SK-N-SH treated with all-trans-retinoic acid at 6 μM for 48 hours (cell line): ENCODE measurements around the gene CHSY3.

Source experiments
- ARNTL ChIP-seq: fragments of 450-650 bp; formaldehyde crosslinking; IDR thresholded peaks from 2 replicates; pipeline ENCODE4 v1.5.0; 2020; ENCODE audit warnings: low read depth, mild to moderate bottlenecking, moderate library complexity, borderline replicate concordance
- BACH2 ChIP-seq: fragments of 250-450 bp; sonication (Bioruptor Pico); IDR thresholded peaks from 2 replicates; pipeline ENCODE4 v1.9.0; 2021; ENCODE audit warnings: mild to moderate bottlenecking, borderline replicate concordance
- CSDC2 ChIP-seq: fragments of 250-450 bp; sonication (Bioruptor Pico); IDR thresholded peaks from 2 replicates; pipeline ENCODE4 v1.5.0; 2020; ENCODE audit warnings: mild to moderate bottlenecking, moderate library complexity
- PPARA ChIP-seq: fragments of 250-450 bp; sonication (Bioruptor Pico); IDR thresholded peaks from 2 replicates; pipeline ENCODE4 v1.5.0; 2020; ENCODE audit warnings: mild to moderate bottlenecking, borderline replicate concordance
- ZC3H10 ChIP-seq: fragments of 250-450 bp; sonication (Bioruptor Pico); IDR thresholded peaks from 2 replicates; pipeline ENCODE4 v1.5.1; 2021; ENCODE audit warnings: mild to moderate bottlenecking, moderate library complexity
- TF ChIP-seq, protein P1 (sequence below): fragments of 250-450 bp; sonication (Bioruptor Pico); IDR thresholded peaks from 2 replicates; pipeline ENCODE4 v1.5.0; 2020; ENCODE audit warnings: mild to moderate bottlenecking, moderate library complexity
- TF ChIP-seq, protein P2 (sequence below): fragments of 250-450 bp; sonication (Bioruptor Pico); IDR thresholded peaks from 2 replicates; pipeline ENCODE4 v1.8.0; 2020; ENCODE audit warnings: mild to moderate bottlenecking, moderate library complexity, borderline replicate concordance
- TF ChIP-seq, protein P3 (sequence below): fragments of 250-450 bp; sonication (Bioruptor Pico); IDR thresholded peaks from 2 replicates; pipeline ENCODE4 v1.8.0; 2021; ENCODE audit warnings: low read depth, mild to moderate bottlenecking, moderate library complexity, borderline replicate concordance

DNA sequence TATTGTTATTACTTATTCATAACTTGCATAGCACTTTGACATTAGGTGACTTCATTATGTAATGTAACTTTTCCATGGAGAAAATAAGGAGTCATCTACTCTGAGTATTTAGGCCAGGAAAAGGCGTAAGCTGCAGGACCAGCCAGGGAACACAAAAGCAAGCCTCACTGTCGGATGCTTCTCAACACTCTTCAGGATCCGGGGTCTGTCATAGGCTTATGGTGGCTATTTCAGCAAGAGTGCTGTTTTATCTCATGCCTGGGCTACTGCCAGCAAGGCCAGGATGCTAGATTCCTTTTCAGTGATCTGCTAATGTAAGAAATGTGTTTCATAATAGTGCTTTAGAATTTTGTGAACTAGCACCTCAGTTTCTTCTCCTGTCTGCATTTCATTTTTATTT lies 162.4 kb downstream of the CHSY3 start:
- TF ChIP-seq CSDC2 (CRISPR knock-in tag) (no peak), ZC3H10 (CRISPR knock-in tag) (no peak), BACH2 (CRISPR knock-in tag) (no peak), PPARA (CRISPR knock-in tag) (no peak), ARNTL (CRISPR knock-in tag) (no peak)
- TF ChIP-seq, protein P1, sequence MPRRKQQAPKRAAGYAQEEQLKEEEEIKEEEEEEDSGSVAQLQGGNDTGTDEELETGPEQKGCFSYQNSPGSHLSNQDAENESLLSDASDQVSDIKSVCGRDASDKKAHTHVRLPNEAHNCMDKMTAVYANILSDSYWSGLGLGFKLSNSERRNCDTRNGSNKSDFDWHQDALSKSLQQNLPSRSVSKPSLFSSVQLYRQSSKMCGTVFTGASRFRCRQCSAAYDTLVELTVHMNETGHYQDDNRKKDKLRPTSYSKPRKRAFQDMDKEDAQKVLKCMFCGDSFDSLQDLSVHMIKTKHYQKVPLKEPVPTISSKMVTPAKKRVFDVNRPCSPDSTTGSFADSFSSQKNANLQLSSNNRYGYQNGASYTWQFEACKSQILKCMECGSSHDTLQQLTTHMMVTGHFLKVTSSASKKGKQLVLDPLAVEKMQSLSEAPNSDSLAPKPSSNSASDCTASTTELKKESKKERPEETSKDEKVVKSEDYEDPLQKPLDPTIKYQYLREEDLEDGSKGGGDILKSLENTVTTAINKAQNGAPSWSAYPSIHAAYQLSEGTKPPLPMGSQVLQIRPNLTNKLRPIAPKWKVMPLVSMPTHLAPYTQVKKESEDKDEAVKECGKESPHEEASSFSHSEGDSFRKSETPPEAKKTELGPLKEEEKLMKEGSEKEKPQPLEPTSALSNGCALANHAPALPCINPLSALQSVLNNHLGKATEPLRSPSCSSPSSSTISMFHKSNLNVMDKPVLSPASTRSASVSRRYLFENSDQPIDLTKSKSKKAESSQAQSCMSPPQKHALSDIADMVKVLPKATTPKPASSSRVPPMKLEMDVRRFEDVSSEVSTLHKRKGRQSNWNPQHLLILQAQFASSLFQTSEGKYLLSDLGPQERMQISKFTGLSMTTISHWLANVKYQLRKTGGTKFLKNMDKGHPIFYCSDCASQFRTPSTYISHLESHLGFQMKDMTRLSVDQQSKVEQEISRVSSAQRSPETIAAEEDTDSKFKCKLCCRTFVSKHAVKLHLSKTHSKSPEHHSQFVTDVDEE (CRISPR knock-in tag) = no peak
- TF ChIP-seq, protein P2, sequence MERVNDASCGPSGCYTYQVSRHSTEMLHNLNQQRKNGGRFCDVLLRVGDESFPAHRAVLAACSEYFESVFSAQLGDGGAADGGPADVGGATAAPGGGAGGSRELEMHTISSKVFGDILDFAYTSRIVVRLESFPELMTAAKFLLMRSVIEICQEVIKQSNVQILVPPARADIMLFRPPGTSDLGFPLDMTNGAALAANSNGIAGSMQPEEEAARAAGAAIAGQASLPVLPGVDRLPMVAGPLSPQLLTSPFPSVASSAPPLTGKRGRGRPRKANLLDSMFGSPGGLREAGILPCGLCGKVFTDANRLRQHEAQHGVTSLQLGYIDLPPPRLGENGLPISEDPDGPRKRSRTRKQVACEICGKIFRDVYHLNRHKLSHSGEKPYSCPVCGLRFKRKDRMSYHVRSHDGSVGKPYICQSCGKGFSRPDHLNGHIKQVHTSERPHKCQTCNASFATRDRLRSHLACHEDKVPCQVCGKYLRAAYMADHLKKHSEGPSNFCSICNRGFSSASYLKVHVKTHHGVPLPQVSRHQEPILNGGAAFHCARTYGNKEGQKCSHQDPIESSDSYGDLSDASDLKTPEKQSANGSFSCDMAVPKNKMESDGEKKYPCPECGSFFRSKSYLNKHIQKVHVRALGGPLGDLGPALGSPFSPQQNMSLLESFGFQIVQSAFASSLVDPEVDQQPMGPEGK (CRISPR knock-in tag) = no peak
- TF ChIP-seq, protein P3, sequence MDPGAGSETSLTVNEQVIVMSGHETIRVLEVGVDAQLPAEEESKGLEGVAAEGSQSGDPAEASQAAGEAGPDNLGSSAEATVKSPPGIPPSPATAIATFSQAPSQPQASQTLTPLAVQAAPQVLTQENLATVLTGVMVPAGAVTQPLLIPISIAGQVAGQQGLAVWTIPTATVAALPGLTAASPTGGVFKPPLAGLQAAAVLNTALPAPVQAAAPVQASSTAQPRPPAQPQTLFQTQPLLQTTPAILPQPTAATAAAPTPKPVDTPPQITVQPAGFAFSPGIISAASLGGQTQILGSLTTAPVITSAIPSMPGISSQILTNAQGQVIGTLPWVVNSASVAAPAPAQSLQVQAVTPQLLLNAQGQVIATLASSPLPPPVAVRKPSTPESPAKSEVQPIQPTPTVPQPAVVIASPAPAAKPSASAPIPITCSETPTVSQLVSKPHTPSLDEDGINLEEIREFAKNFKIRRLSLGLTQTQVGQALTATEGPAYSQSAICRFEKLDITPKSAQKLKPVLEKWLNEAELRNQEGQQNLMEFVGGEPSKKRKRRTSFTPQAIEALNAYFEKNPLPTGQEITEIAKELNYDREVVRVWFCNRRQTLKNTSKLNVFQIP (CRISPR knock-in tag) = no peak
